K562 (cell line): ENCODE data around the gene CAV1. TPM values are rescaled to one million over a fixed set of nuclear protein-coding genes. Genes with fewer than 3 reads are reported as not detected.

Source experiments
- ATAC-seq: fragments of 200-7000 bp; cut with Tn5 transposase; 3 replicates; pipeline ENCODE4 v1.9.1; 2020; ENCODE audit warnings: moderate library complexity
- BruUV-seq: library from RNA; stranded (reverse); fragments of 400-500 nt; replicated peaks from 2 replicates; lab custom pipeline; 2021; lab: Mats Ljungman, UMichigan
- CTCF ChIA-PET: fragments of 300-600 bp; formaldehyde crosslinking; extraction: SDS; loops from one replicate; lab custom pipeline; 2021; ENCODE audit warnings: low intra/inter-chr PET ratio; lab: Yijun Ruan, JAX
- POLR2A ChIA-PET: fragments of 300-600, 350-650 bp; sonication (Branson Sonifier 250); formaldehyde crosslinking; extraction: SDS; loops from one replicate; lab custom pipeline; 2021; ENCODE audit warnings: antibody characterized with exemption, inconsistent platforms; lab: Yijun Ruan, JAX
- DNase-seq, 4 experiments: peaks; one replicate each; pipeline versions ENCODE4 v3.0.0 to v3.0.0-alpha.2; 2011 to 2018; ENCODE audit warnings: low spot score in 3 of 4, mixed read lengths in 3 of 4; ENCODE audit errors: extremely low read depth in 1 of 4
- FAIRE-seq: peaks from 2 replicates; lab custom pipeline; 2011; peaks lifted over from hg19 to GRCh38; lab: Jason Lieb, UNC
- H2AFZ ChIP-seq: 2 replicates; pipeline ENCODE4 v1.6.0; 2011; ENCODE audit warnings: low read depth, low read length, control low read depth, inconsistent platforms
- H3K27ac ChIP-seq: fragments of 200-600 bp; 3 replicates; pipeline ENCODE4 v1.8.0; 2011; ENCODE audit warnings: low read depth, mild to moderate bottlenecking, control low read depth, inconsistent platforms, low read length, moderate library complexity, mixed read lengths; ENCODE audit errors: extremely low read depth
- H3K27me3 ChIP-seq, 2 experiments: fragments of 300-600 bp in 1 of 2; 2 replicates in 1 of 2; 3 replicates in 1 of 2; pipeline versions ENCODE4 v1.6.0 to v1.8.0; 2011; ENCODE audit warnings: inconsistent platforms in 2 of 2, low read length in 2 of 2, mild to moderate bottlenecking in 1 of 2, mixed read lengths in 1 of 2, moderate library complexity in 1 of 2; ENCODE audit not compliant: control insufficient read depth in 2 of 2, insufficient read depth in 2 of 2
- H3K36me3 ChIP-seq: fragments of 300-600 bp; 3 replicates; pipeline ENCODE4 v1.8.0; 2011; ENCODE audit warnings: mild to moderate bottlenecking, low read length, inconsistent platforms; ENCODE audit not compliant: control insufficient read depth, insufficient read depth
- H3K4me1 ChIP-seq, 2 experiments: fragments of 200-600 bp in 1 of 2; replicated peaks in 1 of 2; 2 replicates in 1 of 2; 3 replicates in 1 of 2; pipeline versions ENCODE4 v1.5.1 to v1.8.0; 2011; ENCODE audit warnings: inconsistent platforms in 2 of 2, low read length in 2 of 2, mild to moderate bottlenecking in 1 of 2, mixed read lengths in 1 of 2, moderate library complexity in 1 of 2; ENCODE audit not compliant: control insufficient read depth in 2 of 2, insufficient read depth in 2 of 2
- H3K4me2 ChIP-seq: 2 replicates; pipeline ENCODE4 v1.6.1; 2011; ENCODE audit warnings: low read length, control low read depth, inconsistent platforms, mixed read lengths; ENCODE audit not compliant: insufficient read depth
- H3K4me3 ChIP-seq: fragments of 200-600 bp; sonication (generic), shearing (Covaris generic); 2 replicates; pipeline ENCODE4 v1.5.1; 2016; ENCODE audit warnings: control low read depth, inconsistent platforms
- H3K79me2 ChIP-seq: fragments of 200-600 bp; 3 replicates; pipeline ENCODE4 v1.8.0; 2011; ENCODE audit warnings: low read length, inconsistent platforms; ENCODE audit not compliant: control insufficient read depth, insufficient read depth
- H3K9ac ChIP-seq, 2 experiments: 2 replicates each; pipeline versions ENCODE4 v1.6.0 to v1.6.1; 2011; ENCODE audit warnings: low read depth in 2 of 2, low read length in 2 of 2, control low read depth in 1 of 2, inconsistent platforms in 1 of 2, mild to moderate bottlenecking in 1 of 2, mixed read lengths in 1 of 2; ENCODE audit not compliant: insufficient read depth in 1 of 2
- H3K9me1 ChIP-seq: one replicate; pipeline ENCODE4 v1.6.0; 2011; ENCODE audit warnings: inconsistent platforms, mild to moderate bottlenecking, low read length, moderate library complexity; ENCODE audit not compliant: control insufficient read depth, insufficient read depth
- H3K9me3 ChIP-seq: replicated peaks from 2 replicates; pipeline ENCODE4 v1.5.1; 2011; ENCODE audit warnings: low read depth, low read length, inconsistent platforms; ENCODE audit not compliant: control insufficient read depth, insufficient read depth
- H4K20me1 ChIP-seq: replicated peaks from 2 replicates; pipeline ENCODE4 v1.6.1; 2011; ENCODE audit warnings: low read length, inconsistent platforms, mixed read lengths; ENCODE audit not compliant: control insufficient read depth, insufficient read depth
- CBFB ChIP-seq: sonication (generic); formaldehyde crosslinking; IDR thresholded peaks from 2 replicates; pipeline ENCODE4 v1.4.0; 2020; ENCODE audit warnings: mild to moderate bottlenecking, missing genetic modification reagents
- CBX2 ChIP-seq: fragments of 200-600 bp; sonication (generic); IDR thresholded peaks from one replicate; pipeline ENCODE4 v1.6.1; 2012; ENCODE audit warnings: mild to moderate bottlenecking, low read length, inconsistent platforms; ENCODE audit not compliant: insufficient read depth, poor library complexity, severe bottlenecking
- CEBPB ChIP-seq: fragments of 450-650 bp; IDR thresholded peaks from 2 replicates; pipeline ENCODE4 v1.6.1; 2016; ENCODE audit warnings: missing genetic modification characterization, missing compliant biosample characterization
- GATA2 ChIP-seq: sonication (generic); formaldehyde crosslinking; IDR thresholded peaks from 2 replicates; pipeline ENCODE4 v1.4.0; 2020; ENCODE audit warnings: mild to moderate bottlenecking, missing genetic modification reagents
- NFXL1 ChIP-seq: fragments of 450-650 bp; formaldehyde crosslinking; IDR thresholded peaks from 2 replicates; pipeline ENCODE4 v1.4.0; 2021; ENCODE audit warnings: mild to moderate bottlenecking
- ZNF274 ChIP-seq: IDR thresholded peaks from 2 replicates; pipeline ENCODE4 v1.6.1; 2011; ENCODE audit warnings: low read depth, mild to moderate bottlenecking, low read length, moderate library complexity, borderline replicate concordance
- WGBS: fragments of 100-300 bp; shearing (Covaris generic); methylation state at CpG from one replicate; pipeline ENCODE4 v1.1.6; 2016; ENCODE audit warnings: low coverage, mixed read lengths; ENCODE audit not compliant: insufficient coverage; ENCODE audit errors: missing lambda C conversion rate; 5-methylcytosine and 5-hydroxymethylcytosine counted together
- in situ Hi-C: fragments of 300-500 bp; cut with MboI; formaldehyde crosslinking; loops from 4 replicates; pipeline ENCODE4 v1.15.0; 2018; ENCODE audit warnings: inconsistent platforms, mixed read lengths
- intact Hi-C: fragments of 100-400 bp; cut with micrococcal nuclease; formaldehyde crosslinking; loops from 2 replicates; pipeline ENCODE4 v1.14.2; 2022
- polyA plus RNA-seq, 8 experiments: library from polyadenylated mRNA; depleted of rRNA in 4 of 8; stranded (reverse) in 5 of 8; unstranded in 3 of 8; fragments of >200 nt; fragmentation: Nextera tagmentation in 2 of 8; fragmentation: Illumina TruSeq in 1 of 8; extraction: Ambion mirVana in 2 of 8; extraction: Trizol in 1 of 8; gene quantifications; 2 replicates each; pipeline versions ENCODE4 v1.2.1 to v1.2.3, GENCODE V29; 2011 to 2014; ENCODE audit warnings: inconsistent platforms in 1 of 8, missing spikeins in 1 of 8
- total RNA-seq, 7 experiments: library from RNA; depleted of rRNA in 6 of 7; stranded (reverse); fragments of >200 nt in 6 of 7; fragmentation: Illumina TruSeq in 2 of 7; extraction: Trizol in 2 of 7; gene quantifications; 2 replicates each; pipeline versions ENCODE4 v1.2.1 to v1.2.3, GENCODE V29; 2011 to 2021; ENCODE audit warnings: low replicate concordance in 1 of 7
- TF ChIP-seq, protein P1 (sequence below): IDR thresholded peaks from 2 replicates; pipeline ENCODE4 v1.6.1; 2011; ENCODE audit not compliant: insufficient read length; ENCODE audit errors: extremely low read depth
- TF ChIP-seq, protein P2 (sequence below): fragments of 150-350 bp; conservative IDR thresholded peaks from 2 replicates; pipeline ENCODE4 v1.6.1; 2014; ENCODE audit warnings: low read length

Gene CAV1
- total and polyA plus RNA-seq, 9 of the 15 experiments (the other 6 are each of a cell fraction or from before 2014, with no cell fraction given): 0.08 to 1.5 (median 0.63) TPM

GRCh38 chr7:116582806-116583444, 58.1 kb downstream of the CAV1 start:
- TF ChIP-seq CEBPB (tag): no peak
- TF ChIP-seq, all 486 proteins: peak for 0
- no TSS peak for BruUV-seq
- Histone ChIP-seq H4K20me1 (no peaks in the 10 kb centered on the region), H3K9me1 (no peaks in the 10 kb centered on the region), H3K4me2 (no peak overlapping the region), H3K4me1 (no peaks in the 10 kb centered on the region), H3K27me3 (peaks cover 0 to 7% of the 10 kb centered on the region in 2 experiments; a peak in 1 of 5 replicates), H2AFZ (no peak overlapping the region), H3K36me3 (no peaks in the 10 kb centered on the region), H3K27ac (no peak overlapping the region), H3K9ac (no peak overlapping the region), H3K79me2 (no peaks in the 10 kb centered on the region), H3K9me3 (no peaks in the 10 kb centered on the region), H3K4me3 (no peak overlapping the region)
- under 1% methylated on average over 5 of the region's 5 CpGs for WGBS
- ChIA-PET CTCF (interaction anchor here (0.6 kb wide), 2 partner anchors 54 to 140 kb away, joined by 3 read pairs; no protein-coding TSS in a partner anchor), POLR2A (no interaction called here)
- no peak for DNase-seq
- ATAC-seq: no peak
- intact Hi-C loops: no loop called here
- in situ Hi-C loops: no loop called here
- no peak for FAIRE-seq

DNA sequence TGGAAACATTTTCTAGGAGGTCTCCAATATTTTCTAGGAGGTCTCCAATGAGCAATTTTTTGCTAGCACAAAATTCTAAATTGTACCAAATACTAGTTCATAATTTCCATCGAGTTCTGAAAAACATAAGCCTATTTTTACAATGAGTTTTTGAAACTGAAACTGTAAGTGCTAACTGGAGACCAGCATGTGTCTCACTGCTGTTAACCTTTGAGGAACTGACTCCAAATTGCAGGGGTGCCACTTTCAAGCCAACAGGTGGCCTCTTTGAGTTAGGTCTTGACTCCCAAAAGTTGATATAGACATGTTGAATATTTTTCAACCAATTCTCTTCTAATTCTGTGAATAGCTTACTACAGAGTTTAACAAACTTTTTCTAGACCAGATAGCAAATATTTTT, 58.8 kb downstream of the CAV1 start:
- 3% methylated on average over 1 of the region's 1 CpG for WGBS
- Histone ChIP-seq H3K27ac (no peak overlapping the region), H3K4me1 (no peaks in the 10 kb centered on the region), H2AFZ (no peak overlapping the region), H3K9me1 (no peaks in the 10 kb centered on the region), H3K79me2 (no peaks in the 10 kb centered on the region), H3K36me3 (no peaks in the 10 kb centered on the region), H3K9ac (no peak overlapping the region), H3K4me2 (no peak overlapping the region), H3K9me3 (no peaks in the 10 kb centered on the region), H3K27me3 (0 out of 5 replicates have a peak, but pooled peaks cover 0 to 7% of the 10 kb centered on the region in 2 experiments), H4K20me1 (no peaks in the 10 kb centered on the region), H3K4me3 (no peak overlapping the region)
- no peak for TF ChIP-seq CBX2
- TF ChIP-seq NFXL1 (CRISPR knock-in tag): no peak
- TF ChIP-seq GATA2 (CRISPR knock-in tag): no peak
- TF ChIP-seq ZNF274: no peak
- TF ChIP-seq CBFB (CRISPR knock-in tag): no peak
- TF ChIP-seq, protein P1, sequence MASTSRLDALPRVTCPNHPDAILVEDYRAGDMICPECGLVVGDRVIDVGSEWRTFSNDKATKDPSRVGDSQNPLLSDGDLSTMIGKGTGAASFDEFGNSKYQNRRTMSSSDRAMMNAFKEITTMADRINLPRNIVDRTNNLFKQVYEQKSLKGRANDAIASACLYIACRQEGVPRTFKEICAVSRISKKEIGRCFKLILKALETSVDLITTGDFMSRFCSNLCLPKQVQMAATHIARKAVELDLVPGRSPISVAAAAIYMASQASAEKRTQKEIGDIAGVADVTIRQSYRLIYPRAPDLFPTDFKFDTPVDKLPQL: no peak
- TF ChIP-seq, protein P2, sequence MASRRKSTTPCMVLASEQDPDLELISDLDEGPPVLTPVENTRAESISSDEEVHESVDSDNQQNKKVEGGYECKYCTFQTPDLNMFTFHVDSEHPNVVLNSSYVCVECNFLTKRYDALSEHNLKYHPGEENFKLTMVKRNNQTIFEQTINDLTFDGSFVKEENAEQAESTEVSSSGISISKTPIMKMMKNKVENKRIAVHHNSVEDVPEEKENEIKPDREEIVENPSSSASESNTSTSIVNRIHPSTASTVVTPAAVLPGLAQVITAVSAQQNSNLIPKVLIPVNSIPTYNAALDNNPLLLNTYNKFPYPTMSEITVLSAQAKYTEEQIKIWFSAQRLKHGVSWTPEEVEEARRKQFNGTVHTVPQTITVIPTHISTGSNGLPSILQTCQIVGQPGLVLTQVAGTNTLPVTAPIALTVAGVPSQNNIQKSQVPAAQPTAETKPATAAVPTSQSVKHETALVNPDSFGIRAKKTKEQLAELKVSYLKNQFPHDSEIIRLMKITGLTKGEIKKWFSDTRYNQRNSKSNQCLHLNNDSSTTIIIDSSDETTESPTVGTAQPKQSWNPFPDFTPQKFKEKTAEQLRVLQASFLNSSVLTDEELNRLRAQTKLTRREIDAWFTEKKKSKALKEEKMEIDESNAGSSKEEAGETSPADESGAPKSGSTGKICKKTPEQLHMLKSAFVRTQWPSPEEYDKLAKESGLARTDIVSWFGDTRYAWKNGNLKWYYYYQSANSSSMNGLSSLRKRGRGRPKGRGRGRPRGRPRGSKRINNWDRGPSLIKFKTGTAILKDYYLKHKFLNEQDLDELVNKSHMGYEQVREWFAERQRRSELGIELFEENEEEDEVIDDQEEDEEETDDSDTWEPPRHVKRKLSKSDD: no peak
- intact Hi-C loops (no loop called here), in situ Hi-C loops (no loop called here)
- ATAC-seq: no peak
- no TSS peak for BruUV-seq
- DNase-seq: no peak
- CTCF ChIA-PET: no interaction called here
- FAIRE-seq: no peak
- POLR2A ChIA-PET: no interaction called here
